DMS153 treated with DMSO at 0.1 percent for 48 hours (cell line): ENCODE measurements around the gene TMEM86B.

ENCODE experiments used
- DNase-seq: peaks from one replicate; lab custom pipeline; 2025; ENCODE audit not compliant: unreplicated experiment; lab: John Stamatoyannopoulos, UW

The TMEM86B gene

DNA sequence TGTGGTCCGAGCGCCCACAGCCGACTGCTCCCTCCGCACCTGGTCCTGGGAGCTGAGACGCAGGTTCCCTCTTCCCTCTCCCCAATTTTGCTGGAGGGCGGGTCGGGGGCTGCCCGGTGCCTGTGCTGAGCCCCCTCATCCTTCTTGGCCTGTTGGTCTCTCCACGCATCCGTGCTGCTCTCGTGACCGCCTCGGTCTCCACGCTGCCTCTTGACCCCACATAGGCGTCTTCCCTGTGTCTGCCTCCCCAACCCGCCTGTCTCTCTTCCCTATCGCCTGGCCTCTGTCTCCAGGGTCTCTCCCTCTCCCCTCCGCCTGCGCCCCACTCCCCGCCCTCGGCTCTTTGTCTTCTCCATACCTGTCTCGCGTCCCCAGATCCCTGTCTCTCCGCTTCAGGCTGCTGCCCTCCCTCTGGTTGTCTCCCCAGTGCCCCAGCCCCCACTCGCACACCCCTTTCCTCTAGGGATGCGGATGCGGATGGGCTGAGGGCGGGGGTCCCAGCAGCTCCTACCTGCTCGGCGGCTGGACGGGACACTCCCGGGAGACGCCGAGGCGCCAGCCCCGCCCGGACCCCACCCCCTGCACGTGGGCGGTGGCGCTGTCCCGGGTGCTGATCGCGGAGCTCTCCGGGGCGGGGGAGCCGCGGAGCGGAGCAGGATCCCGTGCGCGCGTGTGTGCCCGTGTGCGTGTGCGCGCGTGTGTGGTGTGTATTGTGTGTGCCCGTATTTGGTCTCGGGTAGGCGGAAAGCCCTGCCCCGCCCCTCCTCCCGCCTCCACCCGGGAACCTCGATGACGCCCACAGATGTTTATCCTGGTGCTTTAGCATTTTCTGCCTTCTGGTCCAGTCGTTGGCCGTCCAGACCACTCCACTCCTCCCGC, 48.7 kb downstream of the TMEM86B start, which contains the start of gene SYT5:
SYT5 (minus strand) TSS at position 684 of the 879 bp plus-strand sequence. CDS start 1,248 bp downstream, outside the sequence.
- DNase-seq, result no peak

DNA sequence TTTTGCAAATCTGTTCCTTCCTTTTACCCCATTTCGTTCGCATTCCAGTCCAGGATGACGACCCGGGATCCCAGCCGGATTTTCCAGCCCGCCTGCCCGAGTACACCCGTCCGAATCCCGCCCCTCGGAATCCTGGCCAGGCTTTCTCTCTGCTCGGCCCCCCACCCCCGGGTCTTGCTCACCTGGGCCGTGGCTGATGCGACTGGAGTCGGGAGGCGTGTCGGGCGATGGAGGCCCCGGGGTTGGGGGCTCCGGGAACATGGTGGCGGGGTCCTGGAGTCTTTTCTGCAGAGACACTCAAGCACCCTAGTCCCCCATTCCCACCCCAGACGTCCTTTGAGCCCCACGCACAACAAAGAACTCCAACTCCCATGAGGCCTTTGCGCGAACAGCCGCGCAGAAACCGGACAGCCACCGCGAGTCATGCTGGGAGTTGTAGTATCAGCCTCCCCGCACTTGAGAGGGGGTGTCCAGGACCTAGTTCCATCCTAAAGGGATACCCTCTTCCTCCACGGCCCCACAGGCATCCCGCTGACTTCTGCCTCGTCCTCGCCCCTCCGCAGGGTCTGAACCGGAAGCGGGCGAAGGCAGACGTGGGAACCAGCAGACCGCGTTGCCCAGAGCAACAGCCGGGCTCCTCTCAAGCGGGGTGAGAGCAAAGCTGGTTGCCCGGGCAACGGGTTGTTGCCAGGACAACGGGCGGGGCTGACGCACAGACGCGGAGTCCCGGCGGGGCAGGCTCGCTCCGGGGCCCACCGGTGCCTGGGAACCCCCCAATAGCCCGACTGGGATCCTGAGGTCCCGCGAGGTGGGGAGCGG, 49.6 kb downstream of the TMEM86B start:
- DNase-seq, result peak; percentile 87
